T-cell (primary cell): ENCODE data around the gene TSHZ1. TPM values are rescaled to one million over a fixed set of nuclear protein-coding genes. Genes with fewer than 3 reads are reported as not detected.

ENCODE experiments used
- ATAC-seq, 4 experiments: fragments of 200-7000 bp in 3 of 4; fragments of 150-1000 bp in 1 of 4; cut with Tn5 transposase; replicated peaks in 1 of 4; 1 replicate in 3 of 4; 2 replicates in 1 of 4; pipeline ENCODE4 v1.10.0; 2021; ENCODE audit warnings: moderate library complexity in 3 of 4, mild to moderate bottlenecking in 2 of 4, moderate number of reproducible peaks in 1 of 4
- CTCF ChIA-PET, 2 donors: fragments of 300-600 bp; sonication (Branson Sonifier 250); formaldehyde crosslinking; loops; one replicate each; lab custom pipeline; 2022; ENCODE audit warnings: antibody characterized with exemption in 2 of 2; lab: Charles Lee
- POLR2A ChIA-PET, 2 donors: fragments of 300-600 bp; sonication (Branson Sonifier 250); formaldehyde crosslinking; loops; one replicate each; lab custom pipeline; 2022; ENCODE audit warnings: antibody characterized with exemption in 2 of 2; lab: Charles Lee
- DNase-seq, 35 experiments: peaks; one replicate each; pipeline versions ENCODE4 v3.0.0 to v3.0.0-alpha.2; 2013 to 2023
- H3K27ac ChIP-seq: one replicate; pipeline ENCODE4 v1.5.1; 2013; ENCODE audit warnings: low read length
- H3K27me3 ChIP-seq, 2 experiments: replicated peaks in 1 of 2; 1 replicate in 1 of 2; 2 replicates in 1 of 2; pipeline versions ENCODE4 v1.6.1 to v1.7.0; 2013; ENCODE audit warnings: low read length in 1 of 2, mixed read lengths in 1 of 2; ENCODE audit not compliant: control insufficient read depth in 2 of 2, insufficient read depth in 2 of 2; ENCODE audit errors: extremely low read depth in 1 of 2
- H3K36me3 ChIP-seq, 2 donors: 1 replicate in 1 of 2; 2 replicates in 1 of 2; pipeline versions ENCODE4 v1.6.1 to v1.7.0; 2013; ENCODE audit warnings: low read length in 1 of 2; ENCODE audit not compliant: control insufficient read depth in 2 of 2, insufficient read depth in 1 of 2; ENCODE audit errors: extremely low read depth in 1 of 2
- H3K4me1 ChIP-seq, 2 experiments: 1 replicate in 1 of 2; 2 replicates in 1 of 2; pipeline versions ENCODE4 v1.6.1 to v1.7.0; 2013; ENCODE audit warnings: low read length in 2 of 2, mixed read lengths in 1 of 2; ENCODE audit not compliant: insufficient read depth in 2 of 2, control insufficient read depth in 1 of 2; ENCODE audit errors: extremely low read depth in 1 of 2
- H3K4me3 ChIP-seq, 2 donors: 1 replicate in 1 of 2; 2 replicates in 1 of 2; pipeline versions ENCODE4 v1.5.1 to v1.7.0; 2013; ENCODE audit warnings: mild to moderate bottlenecking in 2 of 2, low read length in 1 of 2, moderate library complexity in 1 of 2; ENCODE audit not compliant: control insufficient read depth in 1 of 2; ENCODE audit errors: extremely low read depth in 1 of 2
- H3K9me3 ChIP-seq: 2 replicates; pipeline ENCODE4 v1.7.0; 2013
- H3K27ac Mint-ChIP-seq, 2 donors: one replicate each; pipeline ENCODE4 v1.8.0; 2020 to 2021; ENCODE audit warnings: mild to moderate bottlenecking in 2 of 2, mixed read lengths in 2 of 2
- H3K27me3 Mint-ChIP-seq, 2 donors: one replicate each; pipeline ENCODE4 v1.8.0; 2021 to 2022; ENCODE audit warnings: mixed read lengths in 2 of 2
- H3K36me3 Mint-ChIP-seq: one replicate; pipeline ENCODE4 v1.8.0; 2021; ENCODE audit warnings: mixed read lengths
- H3K4me1 Mint-ChIP-seq, 3 donors: one replicate each; pipeline ENCODE4 v1.8.0; 2020 to 2022; ENCODE audit warnings: mixed read lengths in 3 of 3, mild to moderate bottlenecking in 1 of 3
- H3K4me3 Mint-ChIP-seq, 3 donors: one replicate each; pipeline ENCODE4 v1.8.0; 2020 to 2022; ENCODE audit warnings: mild to moderate bottlenecking in 3 of 3, mixed read lengths in 3 of 3, moderate library complexity in 3 of 3
- H3K9me3 Mint-ChIP-seq, 3 donors: one replicate each; pipeline ENCODE4 v1.8.0; 2020 to 2022; ENCODE audit warnings: mixed read lengths in 3 of 3
- WGBS: methylation state at CpG from one replicate; pipeline ENCODE4 v1.1.5; 2013; ENCODE audit warnings: missing lambda C conversion rate; ENCODE audit not compliant: insufficient coverage; 5-methylcytosine and 5-hydroxymethylcytosine counted together
- total RNA-seq, 35 experiments: library from RNA in 6 of 35; stranded (reverse) in 6 of 35; fragments of 120-200 nt in 1 of 35; gene quantifications; one replicate each; pipeline versions ENCODE4 v1.2.1 to v1.2.4 and lab custom pipeline; 2013 to 2026

TSHZ1 gene
- total RNA-seq, 5 donors from 2014 or later (not counting 1 experiment from before 2014, with no cell fraction given): 26.5 to 31.3 (median 28.2) TPM

- Histone ChIP-seq H3K36me3 (no peaks in the 10 kb centered on the region), H3K27ac (no peak overlapping the region), H3K4me3 (no peak overlapping the region), H3K4me1 (no peaks in the 10 kb centered on the region), H3K27me3 (no peaks in the 10 kb centered on the region), H3K9me3 (no peaks in the 10 kb centered on the region)
- 82% methylated on average over 4 of the region's 6 CpGs for WGBS
- DNase-seq (no peak), ATAC-seq (no peak)
- Mint-ChIP-seq H3K4me1 (no peaks in the 10 kb centered on the region), H3K36me3 (no peaks in the 10 kb centered on the region), H3K9me3 (no peaks in the 10 kb centered on the region), H3K27me3 (no peaks in the 10 kb centered on the region), H3K27ac (no peak overlapping the region), H3K4me3 (no peak overlapping the region)
- ChIA-PET POLR2A (no interaction called here), CTCF (interaction anchor here in 1 of 2 donors (0.6 kb wide), 1 partner anchor 91 kb away, joined by 4 read pairs; no protein-coding TSS in a partner anchor)
Observed at GRCh38 chr18:75336767-75337166, 126.2 kb downstream of the TSHZ1 start.

- no peak overlapping the region for H3K27ac ChIP-seq
- no peak for ATAC-seq
Observed at GRCh38 chr18:75337348-75337747, 126.8 kb downstream of the TSHZ1 start.

GRCh38 chr18:75338631-75339030, 128.0 kb downstream of the TSHZ1 start:
- Mint-ChIP-seq H3K4me3 (no peak overlapping the region), H3K9me3 (no peaks in the 10 kb centered on the region), H3K4me1 (no peaks in the 10 kb centered on the region), H3K27ac (no peak overlapping the region), H3K27me3 (no peaks in the 10 kb centered on the region), H3K36me3 (no peaks in the 10 kb centered on the region)
- no peak for DNase-seq
- H3K27ac ChIP-seq: no peak overlapping the region
- no peaks in the 10 kb centered on the region for H3K36me3 ChIP-seq
- H3K4me3 ChIP-seq: no peak overlapping the region
- WGBS: 91% methylated on average over 9 of the region's 13 CpGs
- no peak for ATAC-seq
- ChIA-PET POLR2A (no interaction called here), CTCF (no interaction called here)
- no peaks in the 10 kb centered on the region for H3K27me3 ChIP-seq
- H3K4me1 ChIP-seq: no peaks in the 10 kb centered on the region
- H3K9me3 ChIP-seq: no peaks in the 10 kb centered on the region

More at GRCh38 chr18:75337348-75337747, 126.8 kb downstream of the TSHZ1 start:
- Mint-ChIP-seq H3K4me3 (no peak overlapping the region), H3K36me3 (no peaks in the 10 kb centered on the region), H3K4me1 (no peaks in the 10 kb centered on the region), H3K9me3 (no peaks in the 10 kb centered on the region), H3K27ac (no peak overlapping the region), H3K27me3 (no peaks in the 10 kb centered on the region)
- ChIA-PET CTCF (interaction anchor here in 1 of 2 donors (0.5 kb wide), 1 partner anchor 465 kb away, joined by 4 read pairs; no protein-coding TSS in a partner anchor), POLR2A (no interaction called here)
- H3K36me3 ChIP-seq: no peaks in the 10 kb centered on the region
- WGBS: 88% methylated on average over 7 of the region's 7 CpGs
- no peak for DNase-seq
- H3K4me3 ChIP-seq: no peak overlapping the region
- H3K9me3 ChIP-seq: no peaks in the 10 kb centered on the region
- no peaks in the 10 kb centered on the region for H3K27me3 ChIP-seq
- H3K4me1 ChIP-seq: no peaks in the 10 kb centered on the region

Other genes starting within 250 kb of the TSHZ1 start
- 10 to 100 TPM; 32.8 to 44.1 (median 36.5) TPM for gene PTGR3, start 1.7 kb upstream of the TSHZ1 start, total RNA-seq
- not detected for gene SMIM21, start 216.9 kb downstream of the TSHZ1 start, total RNA-seq